ENCODE results near the gene S1PR5. TPM values are rescaled to one million over a fixed set of nuclear protein-coding genes. Genes with fewer than 3 reads are reported as not detected.
A peak's percentile ranks its signal among the peaks of the same experiment; 100 is the strongest.
"Not testable (repeated sequence)": the region's sequence is repeated elsewhere in the genome, so short reads cannot be mapped to it uniquely, and the experiment has no call there.

The S1PR5 gene
- total RNA-seq, 1 donor from 2014 or later = under 0.01 TPM

- DNase-seq = no peak
Observed at GRCh38 chr19:10544242-10544752, 27.1 kb upstream of the S1PR5 start.

- peak; percentile 62 for DNase-seq
Observed at GRCh38 chr19:10543420-10544241, 26.4 kb upstream of the S1PR5 start, which contains the start of gene ATG4D. Gene ATG4D (plus strand): TSS chr19:10543904. CDS start chr19:10544091, 187 bp downstream.

- no peak for DNase-seq
Observed at GRCh38 chr19:10543059-10543419, 25.8 kb upstream of the S1PR5 start.

GRCh38 chr19:10539016-10539415, 21.8 kb upstream of the S1PR5 start:
- DNase-seq = not testable (repeated sequence)

GRCh38 chr19:10538204-10538983, 21.1 kb upstream of the S1PR5 start:
- DNase-seq = no peak

- DNase-seq = no peak
Observed at GRCh38 chr19:10537668-10538067, 20.4 kb upstream of the S1PR5 start.

GRCh38 chr19:10535613-10536012, 18.4 kb upstream of the S1PR5 start:
- no peak for DNase-seq

GRCh38 chr19:10533646-10534386, 16.6 kb upstream of the S1PR5 start:
- DNase-seq = no peak

- no peak for DNase-seq
Observed at GRCh38 chr19:10532457-10532856, 15.2 kb upstream of the S1PR5 start.

- not testable (repeated sequence) for DNase-seq
Observed at GRCh38 chr19:10526887-10527286, 9.6 kb upstream of the S1PR5 start.

- no peak for DNase-seq
Observed at GRCh38 chr19:10525636-10526035, 8.4 kb upstream of the S1PR5 start.

GRCh38 chr19:10523135-10523636, 5.9 kb upstream of the S1PR5 start:
- no peak for DNase-seq

GRCh38 chr19:10521461-10522171, 4.4 kb upstream of the S1PR5 start:
- DNase-seq = no peak

GRCh38 chr19:10520652-10521318, 3.5 kb upstream of the S1PR5 start:
- DNase-seq = no peak

- no peak for DNase-seq
Observed at GRCh38 chr19:10519421-10519820, 2.2 kb upstream of the S1PR5 start.

GRCh38 chr19:10518444-10519361, 1.5 kb upstream of the S1PR5 start:
- DNase-seq = no peak

GRCh38 chr19:10517760-10518443, 655 bp upstream of the S1PR5 start:
- no peak for DNase-seq

GRCh38 chr19:10516671-10517286, 468 bp downstream of the S1PR5 start:
- no peak for DNase-seq

- no peak for DNase-seq
Observed at GRCh38 chr19:10516064-10516385, 1.2 kb downstream of the S1PR5 start.

Data from dermis blood vessel endothelial cell (primary cell).